Activated CD4-positive, alpha-beta T cell treated with anti-CD3 and anti-CD28 coated beads for 36 hours (primary cell): ENCODE results near the gene FGF2. TPM values are rescaled to one million over a fixed set of nuclear protein-coding genes. Genes with fewer than 3 reads are reported as not detected.
"Not testable (repeated sequence)": the region's sequence is repeated elsewhere in the genome, so short reads cannot be mapped to it uniquely, and the experiment has no call there.

Experiments used
- ATAC-seq: fragments of 200-7000 bp; cut with Tn5 transposase; one replicate; pipeline ENCODE4 v1.10.0; 2021; ENCODE audit warnings: mild to moderate bottlenecking, moderate library complexity
- CTCF ChIA-PET: fragments of 350-600 bp; sonication (Branson Sonifier 250); formaldehyde crosslinking; loops from one replicate; lab custom pipeline; 2021; ENCODE audit warnings: antibody characterized with exemption; lab: Charles Lee
- POLR2A ChIA-PET: fragments of 350-600 bp; sonication (Branson Sonifier 250); formaldehyde crosslinking; loops from one replicate; lab custom pipeline; 2021; ENCODE audit warnings: antibody characterized with exemption, inconsistent platforms; lab: Charles Lee
- DNase-seq: peaks from one replicate; pipeline ENCODE4 v3.0.0-alpha.2; 2020
- H3K27ac Mint-ChIP-seq: one replicate; pipeline ENCODE4 v1.8.0; 2021; ENCODE audit warnings: mixed read lengths
- H3K27me3 Mint-ChIP-seq: one replicate; pipeline ENCODE4 v1.8.0; 2021; ENCODE audit warnings: mixed read lengths
- H3K36me3 Mint-ChIP-seq: one replicate; pipeline ENCODE4 v1.8.0; 2021; ENCODE audit warnings: low read depth, mixed read lengths
- H3K4me1 Mint-ChIP-seq: one replicate; pipeline ENCODE4 v1.8.0; 2021; ENCODE audit warnings: mixed read lengths
- H3K4me3 Mint-ChIP-seq: one replicate; pipeline ENCODE4 v1.8.0; 2021; ENCODE audit warnings: mild to moderate bottlenecking, moderate library complexity, mixed read lengths
- H3K9me3 Mint-ChIP-seq: one replicate; pipeline ENCODE4 v1.8.0; 2021; ENCODE audit warnings: low read depth, mixed read lengths
- intact Hi-C, 2 experiments: fragments of 100-400 bp; cut with DNase I in 1 of 2; cut with micrococcal nuclease in 1 of 2; formaldehyde crosslinking; loops; one replicate each; pipeline versions ENCODE4 v1.14.2 to v1.15.1; 2022 to 2024; cut with DNase I, micrococcal nuclease
- total RNA-seq, 2 experiments: library from RNA; stranded (reverse); gene quantifications; one replicate each; pipeline ENCODE4 v1.2.3, GENCODE V29; 2021

The FGF2 gene
- total RNA-seq, 2 experiments from 2014 or later, result 0.91 to 1.2 TPM

- no peaks in the 10 kb centered on the region for H3K36me3 Mint-ChIP-seq
These were observed 1.4 kb downstream of the FGF2 start for GRCh38 chr4:122827879-122828601.

GRCh38 chr4:122830426-122831095 lies 3.9 kb downstream of the FGF2 start:
- no peak for DNase-seq
- Mint-ChIP-seq H3K27me3 (peaks cover 53% of the 10 kb centered on the region), H3K36me3 (no peaks in the 10 kb centered on the region), H3K4me3 (no peak overlapping the region), H3K9me3 (no peaks in the 10 kb centered on the region), H3K4me1 (peaks cover 12% of the 10 kb centered on the region), H3K27ac (no peak overlapping the region)
- ChIA-PET POLR2A (no interaction called here), CTCF (interaction anchor here (0.9 to 1.0 kb wide), 2 partner anchors 12 to 98 kb away, joined by 3 read pairs; partner anchors contain the start of gene BBS12)
- no peak for ATAC-seq
- intact Hi-C loops, result no loop called here

More at GRCh38 chr4:122827879-122828601, 1.4 kb downstream of the FGF2 start:
- DNase-seq, result peak; percentile 70
- peaks cover 70% of the 10 kb centered on the region for H3K27me3 Mint-ChIP-seq
- ATAC-seq, result peak; percentile 89
- no peaks in the 10 kb centered on the region for H3K9me3 Mint-ChIP-seq
- ChIA-PET POLR2A (no interaction called here), CTCF (interaction anchor here (0.9 to 1.3 kb wide), 5 partner anchors 10 to 250 kb away, joined by 3 to 4 read pairs (median 3); no protein-coding TSS in a partner anchor)
- H3K4me1 Mint-ChIP-seq, result peaks cover 12% of the 10 kb centered on the region
- H3K4me3 Mint-ChIP-seq, result peak overlapping the region; percentile 75
- intact Hi-C loops, result loop anchor here (1.0 to 10.0 kb wide), 5 partner anchors 42 to 226 kb away; partner anchors contain the start of gene NUDT6 (in 1 of the 2)
- peak overlapping the region; percentile 40 for H3K27ac Mint-ChIP-seq

- ATAC-seq (no peak), DNase-seq (no peak)
- Mint-ChIP-seq H3K4me3 (no peak overlapping the region), H3K9me3 (no peaks in the 10 kb centered on the region), H3K36me3 (no peaks in the 10 kb centered on the region), H3K27me3 (peaks cover 46% of the 10 kb centered on the region), H3K27ac (no peak overlapping the region), H3K4me1 (peaks cover 10% of the 10 kb centered on the region)
- ChIA-PET POLR2A (no interaction called here), CTCF (interaction anchor here (0.9 to 1.0 kb wide), 2 partner anchors 10 to 99 kb away, joined by 3 read pairs; partner anchors contain the start of gene BBS12)
- intact Hi-C loops, result loop anchor here in 1 of 2 experiments (2.0 kb wide), 1 partner anchor 25 kb away; no protein-coding TSS in a partner anchor
These were observed 5.0 kb downstream of the FGF2 start for GRCh38 chr4:122831515-122832196.

- no peak overlapping the region for H3K27ac Mint-ChIP-seq
- CTCF ChIA-PET, result interaction anchor here (0.6 to 1.6 kb wide), 5 partner anchors 13 to 1964 kb away, joined by 3 to 5 read pairs (median 3); no protein-coding TSS in a partner anchor
- peaks cover 48% of the 10 kb centered on the region for H3K27me3 Mint-ChIP-seq
These were observed 6.1 kb downstream of the FGF2 start for GRCh38 chr4:122832732-122833131.

GRCh38 chr4:122833999-122834398 lies 7.4 kb downstream of the FGF2 start:
- intact Hi-C loops, result loop anchor here in 1 of 2 experiments (2.0 kb wide), 1 partner anchor 23 kb away; no protein-coding TSS in a partner anchor

More at GRCh38 chr4:122832732-122833131, 6.1 kb downstream of the FGF2 start:
- Mint-ChIP-seq H3K9me3 (no peaks in the 10 kb centered on the region), H3K36me3 (no peaks in the 10 kb centered on the region), H3K4me1 (peaks cover 8% of the 10 kb centered on the region), H3K4me3 (no peak overlapping the region)
- POLR2A ChIA-PET, result interaction anchor here (0.7 kb wide), 1 partner anchor 613 kb away, joined by 4 read pairs; no protein-coding TSS in a partner anchor
- ATAC-seq (no peak), DNase-seq (no peak)
- intact Hi-C loops, result loop anchor here in 1 of 2 experiments (2.0 kb wide), 1 partner anchor 24 kb away; no protein-coding TSS in a partner anchor

GRCh38 chr4:122836941-122837340 lies 10.3 kb downstream of the FGF2 start:
- intact Hi-C loops, result no loop called here
- Mint-ChIP-seq H3K4me3 (no peak overlapping the region), H3K27me3 (peaks cover 26% of the 10 kb centered on the region), H3K4me1 (no peaks in the 10 kb centered on the region), H3K27ac (no peak overlapping the region), H3K9me3 (no peaks in the 10 kb centered on the region), H3K36me3 (no peaks in the 10 kb centered on the region)
- ChIA-PET POLR2A (no interaction called here), CTCF (interaction anchor here (0.6 kb wide), 1 partner anchor 24 kb away, joined by 3 read pairs; no protein-coding TSS in a partner anchor)
- DNase-seq (no peak), ATAC-seq (no peak)

More at GRCh38 chr4:122833999-122834398, 7.4 kb downstream of the FGF2 start:
- H3K4me1 Mint-ChIP-seq, result no peaks in the 10 kb centered on the region
- CTCF ChIA-PET, result interaction anchor here (1.2 kb wide), 1 partner anchor 11 kb away, joined by 3 read pairs; no protein-coding TSS in a partner anchor
- no peak overlapping the region for H3K4me3 Mint-ChIP-seq
- no peaks in the 10 kb centered on the region for H3K9me3 Mint-ChIP-seq
- no peaks in the 10 kb centered on the region for H3K36me3 Mint-ChIP-seq
- peaks cover 40% of the 10 kb centered on the region for H3K27me3 Mint-ChIP-seq
- H3K27ac Mint-ChIP-seq, result no peak overlapping the region
- ATAC-seq (no peak), DNase-seq (no peak)
- POLR2A ChIA-PET, result no interaction called here

GRCh38 chr4:122838034-122838433 lies 11.4 kb downstream of the FGF2 start:
- no peak for ATAC-seq
- H3K27ac Mint-ChIP-seq, result no peak overlapping the region
- H3K9me3 Mint-ChIP-seq, result no peaks in the 10 kb centered on the region
- no peaks in the 10 kb centered on the region for H3K36me3 Mint-ChIP-seq
- DNase-seq, result no peak
- no peaks in the 10 kb centered on the region for H3K4me1 Mint-ChIP-seq
- CTCF ChIA-PET, result interaction anchor here (0.6 kb wide), 1 partner anchor 9 kb away, joined by 3 read pairs; no protein-coding TSS in a partner anchor
- H3K4me3 Mint-ChIP-seq, result no peak overlapping the region
- intact Hi-C loops, result no loop called here
- peaks cover 18% of the 10 kb centered on the region for H3K27me3 Mint-ChIP-seq
- POLR2A ChIA-PET, result no interaction called here

- no peak overlapping the region for H3K27ac Mint-ChIP-seq
- peaks cover 5% of the 10 kb centered on the region for H3K4me1 Mint-ChIP-seq
- H3K27me3 Mint-ChIP-seq, result peaks cover 11% of the 10 kb centered on the region
These were observed 15.8 kb downstream of the FGF2 start for GRCh38 chr4:122842392-122842791.

GRCh38 chr4:122842984-122843531 lies 16.4 kb downstream of the FGF2 start:
- POLR2A ChIA-PET, result no interaction called here
- ATAC-seq (no peak), DNase-seq (no peak)
- Mint-ChIP-seq H3K4me3 (no peak overlapping the region), H3K36me3 (no peaks in the 10 kb centered on the region), H3K27ac (no peak overlapping the region), H3K27me3 (peaks cover 8% of the 10 kb centered on the region), H3K4me1 (peaks cover 5% of the 10 kb centered on the region), H3K9me3 (no peaks in the 10 kb centered on the region)
- intact Hi-C loops, result no loop called here
- CTCF ChIA-PET, result interaction anchor here (1.2 kb wide), 1 partner anchor 85 kb away, joined by 4 read pairs; no protein-coding TSS in a partner anchor

More at GRCh38 chr4:122842392-122842791, 15.8 kb downstream of the FGF2 start:
- Mint-ChIP-seq H3K4me3 (no peak overlapping the region), H3K9me3 (no peaks in the 10 kb centered on the region), H3K36me3 (no peaks in the 10 kb centered on the region)
- POLR2A ChIA-PET, result no interaction called here
- intact Hi-C loops, result no loop called here
- DNase-seq (no peak), ATAC-seq (no peak)
- CTCF ChIA-PET, result interaction anchor here (1.2 kb wide), 2 partner anchors 11 to 85 kb away, joined by 3 to 4 read pairs; no protein-coding TSS in a partner anchor

GRCh38 chr4:122844391-122844790 lies 17.8 kb downstream of the FGF2 start:
- intact Hi-C loops, result not testable (repeated sequence)
- POLR2A ChIA-PET, result interaction anchor here (0.7 kb wide), 1 partner anchor 373 kb away, joined by 3 read pairs; no protein-coding TSS in a partner anchor

More at GRCh38 chr4:122844391-122844790, 17.8 kb downstream of the FGF2 start:
- CTCF ChIA-PET, result interaction anchor here (1.2 kb wide), 1 partner anchor 14 kb away, joined by 3 read pairs; no protein-coding TSS in a partner anchor
- not testable (repeated sequence) for H3K36me3 Mint-ChIP-seq, H3K27ac Mint-ChIP-seq, H3K27me3 Mint-ChIP-seq, ATAC-seq, H3K4me1 Mint-ChIP-seq, DNase-seq, H3K9me3 Mint-ChIP-seq, H3K4me3 Mint-ChIP-seq
